CD4-positive, alpha-beta memory T cell (primary cell): ENCODE measurements around the gene SAMD4A. TPM values are rescaled to one million over a fixed set of nuclear protein-coding genes. Genes with fewer than 3 reads are reported as not detected.

Source experiments
- CTCF ChIA-PET: fragments of 350-600 bp; sonication (Branson Sonifier 250); formaldehyde crosslinking; loops from one replicate; lab custom pipeline; 2021; ENCODE audit warnings: inconsistent platforms; ENCODE audit not compliant: partially characterized antibody; lab: Charles Lee
- POLR2A ChIA-PET: fragments of 350-600 bp; sonication (Branson Sonifier 250); formaldehyde crosslinking; loops from one replicate; lab custom pipeline; 2021; ENCODE audit not compliant: partially characterized antibody; lab: Charles Lee
- DNase-seq, 5 donors: peaks; one replicate each; pipeline versions ENCODE4 v3.0.0 to v3.0.0-alpha.2; 2020 to 2022; ENCODE audit warnings: mixed read lengths in 1 of 5
- H3K27ac ChIP-seq: one replicate; pipeline ENCODE4 v1.7.0; 2013; ENCODE audit warnings: low read depth, low read length
- H3K27me3 ChIP-seq: 2 replicates; pipeline ENCODE4 v1.7.0; 2013; ENCODE audit warnings: mild to moderate bottlenecking, low read length, moderate library complexity; ENCODE audit not compliant: insufficient read depth
- H3K36me3 ChIP-seq: 2 replicates; pipeline ENCODE4 v1.7.0; 2013; ENCODE audit warnings: mild to moderate bottlenecking, low read length, moderate library complexity; ENCODE audit not compliant: insufficient read depth
- H3K4me1 ChIP-seq: 2 replicates; pipeline ENCODE4 v1.7.0; 2013; ENCODE audit warnings: mild to moderate bottlenecking, low read length, moderate library complexity; ENCODE audit not compliant: insufficient read depth
- H3K4me3 ChIP-seq, 2 donors: one replicate each; pipeline ENCODE4 v1.7.0; 2013; ENCODE audit warnings: low read length in 2 of 2, mild to moderate bottlenecking in 1 of 2
- H3K9me3 ChIP-seq, 2 donors: one replicate each; pipeline ENCODE4 v1.7.0; 2013; ENCODE audit warnings: low read length in 2 of 2, control low read depth in 1 of 2; ENCODE audit not compliant: control insufficient read depth in 1 of 2
- H3K27ac Mint-ChIP-seq, 7 donors: one replicate each; pipeline ENCODE4 v1.8.0; 2020 to 2021; ENCODE audit warnings: mixed read lengths in 7 of 7, mild to moderate bottlenecking in 6 of 7, inconsistent platforms in 3 of 7, moderate library complexity in 3 of 7
- H3K27me3 Mint-ChIP-seq, 2 donors: one replicate each; pipeline ENCODE4 v1.8.0; 2020 to 2021; ENCODE audit warnings: mixed read lengths in 2 of 2
- H3K36me3 Mint-ChIP-seq, 2 donors: one replicate each; pipeline ENCODE4 v1.8.0; 2020 to 2021; ENCODE audit warnings: mixed read lengths in 2 of 2, inconsistent platforms in 1 of 2, mild to moderate bottlenecking in 1 of 2
- H3K4me1 Mint-ChIP-seq, 4 donors: one replicate each; pipeline ENCODE4 v1.8.0; 2020 to 2021; ENCODE audit warnings: mixed read lengths in 4 of 4, mild to moderate bottlenecking in 1 of 4
- H3K4me3 Mint-ChIP-seq, 8 donors: one replicate each; pipeline ENCODE4 v1.8.0; 2020 to 2021; ENCODE audit warnings: mixed read lengths in 8 of 8, mild to moderate bottlenecking in 7 of 8, moderate library complexity in 6 of 8, inconsistent platforms in 3 of 8
- H3K9me3 Mint-ChIP-seq, 8 donors: one replicate each; pipeline ENCODE4 v1.8.0; 2020 to 2021; ENCODE audit warnings: mixed read lengths in 8 of 8, mild to moderate bottlenecking in 5 of 8, inconsistent platforms in 3 of 8, moderate library complexity in 1 of 8
- intact Hi-C: fragments of 100-400 bp; cut with micrococcal nuclease; formaldehyde crosslinking; loops from one replicate; pipeline ENCODE4 v1.15.1; 2023
- polyA plus RNA-seq, 2 donors: library from polyadenylated mRNA; unstranded; fragments of 300-500 nt; fragmentation: Illumina TruSeq; gene quantifications; one replicate each; pipeline ENCODE4 v1.2.3, GENCODE V29; 2021
- total RNA-seq, 2 experiments: library from RNA; stranded (reverse); gene quantifications; one replicate each; pipeline ENCODE4 v1.2.3, GENCODE V29; 2021

The SAMD4A gene
- total and polyA plus RNA-seq, 4 experiments from 2014 or later, result 0.72 to 1.4 (median 0.93) TPM; not detected in 1

GRCh38 chr14:54535126-54535525, 31.8 kb upstream of the SAMD4A start:
- no peak for DNase-seq
- intact Hi-C loops, result no loop called here
- Mint-ChIP-seq H3K36me3 (peaks cover 36 to 46% of the 10 kb centered on the region in 2 donors), H3K27me3 (no peaks in the 10 kb centered on the region), H3K9me3 (no peaks in the 10 kb centered on the region), H3K4me1 (peaks cover 0 to 6% (median 3%) of the 10 kb centered on the region in 4 donors), H3K27ac (no peak overlapping the region), H3K4me3 (no peak overlapping the region)
- Histone ChIP-seq H3K27me3 (no peaks in the 10 kb centered on the region), H3K27ac (no peak overlapping the region), H3K9me3 (no peaks in the 10 kb centered on the region), H3K4me1 (no peaks in the 10 kb centered on the region), H3K36me3 (peaks cover 7% of the 10 kb centered on the region), H3K4me3 (no peak overlapping the region)
- CTCF ChIA-PET, result no interaction called here
- POLR2A ChIA-PET, result interaction anchor here (0.6 kb wide), 1 partner anchor 25 kb away, joined by 3 read pairs; no protein-coding TSS in a partner anchor

- H3K4me1 ChIP-seq, result no peaks in the 10 kb centered on the region
- peaks cover 7% of the 10 kb centered on the region for H3K36me3 ChIP-seq
- H3K27ac Mint-ChIP-seq, result no peak overlapping the region
- ChIA-PET POLR2A (no interaction called here), CTCF (no interaction called here)
- no peak overlapping the region for H3K4me3 ChIP-seq
- no peaks in the 10 kb centered on the region for H3K27me3 ChIP-seq
- no peak overlapping the region for H3K4me3 Mint-ChIP-seq
- intact Hi-C loops, result no loop called here
- H3K4me1 Mint-ChIP-seq, result peaks cover 0 to 6% (median 3%) of the 10 kb centered on the region in 4 donors
- no peaks in the 10 kb centered on the region for H3K9me3 ChIP-seq
- no peaks in the 10 kb centered on the region for H3K27me3 Mint-ChIP-seq
- no peak for DNase-seq
- H3K36me3 Mint-ChIP-seq, result peaks cover 36 to 47% of the 10 kb centered on the region in 2 donors
- H3K27ac ChIP-seq, result no peak overlapping the region
- no peaks in the 10 kb centered on the region for H3K9me3 Mint-ChIP-seq
These were observed 31.3 kb upstream of the SAMD4A start for GRCh38 chr14:54535646-54536045.

GRCh38 chr14:54537651-54538050, 29.3 kb upstream of the SAMD4A start:
- Histone ChIP-seq H3K27me3 (no peaks in the 10 kb centered on the region), H3K36me3 (peaks cover 7% of the 10 kb centered on the region), H3K9me3 (no peaks in the 10 kb centered on the region), H3K4me1 (no peaks in the 10 kb centered on the region), H3K27ac (no peak overlapping the region), H3K4me3 (no peak overlapping the region)
- no peak overlapping the region for H3K27ac Mint-ChIP-seq
- no peaks in the 10 kb centered on the region for H3K27me3 Mint-ChIP-seq
- ChIA-PET POLR2A (no interaction called here), CTCF (no interaction called here)
- no peaks in the 10 kb centered on the region for H3K9me3 Mint-ChIP-seq
- DNase-seq, result no peak
- intact Hi-C loops, result no loop called here
- H3K4me1 Mint-ChIP-seq, result peaks cover 0 to 2% (median 0%) of the 10 kb centered on the region in 4 donors
- H3K4me3 Mint-ChIP-seq, result no peak overlapping the region
- peaks cover 33 to 39% of the 10 kb centered on the region in 2 donors for H3K36me3 Mint-ChIP-seq

- Histone ChIP-seq H3K9me3 (no peaks in the 10 kb centered on the region), H3K4me3 (no peak overlapping the region), H3K4me1 (no peaks in the 10 kb centered on the region), H3K27me3 (no peaks in the 10 kb centered on the region), H3K36me3 (peaks cover 7% of the 10 kb centered on the region), H3K27ac (no peak overlapping the region)
- H3K9me3 Mint-ChIP-seq, result peaks cover 0 to 2% (median 0%) of the 10 kb centered on the region in 8 donors
- H3K27ac Mint-ChIP-seq, result no peak overlapping the region
- no peaks in the 10 kb centered on the region for H3K27me3 Mint-ChIP-seq
- peaks cover 33 to 36% of the 10 kb centered on the region in 2 donors for H3K36me3 Mint-ChIP-seq
- ChIA-PET POLR2A (no interaction called here), CTCF (interaction anchor here (1.4 kb wide), 1 partner anchor 236 kb away, joined by 3 read pairs; no protein-coding TSS in a partner anchor)
- no peak overlapping the region for H3K4me3 Mint-ChIP-seq
- H3K4me1 Mint-ChIP-seq, result no peaks in the 10 kb centered on the region
- DNase-seq, result no peak
- intact Hi-C loops, result no loop called here
These were observed 28.9 kb upstream of the SAMD4A start for GRCh38 chr14:54538055-54538454.

GRCh38 chr14:54547583-54547982, 19.3 kb upstream of the SAMD4A start:
- Mint-ChIP-seq H3K27ac (no peak overlapping the region), H3K27me3 (peaks cover 0 to 9% of the 10 kb centered on the region in 2 donors)
- CTCF ChIA-PET, result interaction anchor here (1.1 kb wide), 1 partner anchor 227 kb away, joined by 3 read pairs; no protein-coding TSS in a partner anchor

GRCh38 chr14:54548491-54548890, 18.4 kb upstream of the SAMD4A start:
- H3K4me3 ChIP-seq, result no peak overlapping the region
- DNase-seq, result no peak
- no peaks in the 10 kb centered on the region for H3K4me1 Mint-ChIP-seq
- H3K4me1 ChIP-seq, result no peaks in the 10 kb centered on the region
- H3K9me3 ChIP-seq, result no peaks in the 10 kb centered on the region
- ChIA-PET POLR2A (no interaction called here), CTCF (interaction anchor here (1.1 kb wide), 1 partner anchor 226 kb away, joined by 3 read pairs; no protein-coding TSS in a partner anchor)
- H3K27me3 Mint-ChIP-seq, result peaks cover 2 to 9% of the 10 kb centered on the region in 2 donors
- no peaks in the 10 kb centered on the region for H3K27me3 ChIP-seq
- no peak overlapping the region for H3K4me3 Mint-ChIP-seq
- no peaks in the 10 kb centered on the region for H3K36me3 ChIP-seq
- H3K36me3 Mint-ChIP-seq, result no peaks in the 10 kb centered on the region
- peaks cover 0 to 2% (median 0%) of the 10 kb centered on the region in 8 donors for H3K9me3 Mint-ChIP-seq
- no peak overlapping the region for H3K27ac ChIP-seq
- no peak overlapping the region for H3K27ac Mint-ChIP-seq
- intact Hi-C loops, result no loop called here

More at GRCh38 chr14:54547583-54547982, 19.3 kb upstream of the SAMD4A start:
- no peaks in the 10 kb centered on the region for H3K4me1 ChIP-seq
- no peak overlapping the region for H3K4me3 Mint-ChIP-seq
- H3K27ac ChIP-seq, result no peak overlapping the region
- H3K9me3 ChIP-seq, result no peaks in the 10 kb centered on the region
- H3K4me1 Mint-ChIP-seq, result no peaks in the 10 kb centered on the region
- no peak overlapping the region for H3K4me3 ChIP-seq
- POLR2A ChIA-PET, result no interaction called here
- intact Hi-C loops, result no loop called here
- peaks cover 0 to 2% (median 0%) of the 10 kb centered on the region in 8 donors for H3K9me3 Mint-ChIP-seq
- no peaks in the 10 kb centered on the region for H3K27me3 ChIP-seq
- no peaks in the 10 kb centered on the region for H3K36me3 ChIP-seq
- no peak for DNase-seq
- no peaks in the 10 kb centered on the region for H3K36me3 Mint-ChIP-seq

GRCh38 chr14:54549862-54550261, 17.1 kb upstream of the SAMD4A start:
- CTCF ChIA-PET, result interaction anchor here (0.9 to 1.0 kb wide), 2 partner anchors 93 to 224 kb away, joined by 3 read pairs; no protein-coding TSS in a partner anchor
- no peak overlapping the region for H3K4me3 ChIP-seq
- no peaks in the 10 kb centered on the region for H3K27me3 ChIP-seq
- Mint-ChIP-seq H3K4me3 (no peak overlapping the region), H3K27me3 (peaks cover 2 to 9% of the 10 kb centered on the region in 2 donors), H3K36me3 (no peaks in the 10 kb centered on the region), H3K9me3 (peaks cover 0 to 2% (median 0%) of the 10 kb centered on the region in 8 donors), H3K27ac (no peak overlapping the region), H3K4me1 (no peaks in the 10 kb centered on the region)
- H3K27ac ChIP-seq, result no peak overlapping the region
- POLR2A ChIA-PET, result no interaction called here
- DNase-seq, result no peak
- H3K9me3 ChIP-seq, result no peaks in the 10 kb centered on the region
- H3K36me3 ChIP-seq, result no peaks in the 10 kb centered on the region
- no peaks in the 10 kb centered on the region for H3K4me1 ChIP-seq
- intact Hi-C loops, result no loop called here
